GM10266 (cell line): ENCODE data around the gene SERPIND1.
"Not testable (repeated sequence)": the region's sequence is repeated elsewhere in the genome, so short reads cannot be mapped to it uniquely, and the experiment has no call there.

Experiments
- DNase-seq: peaks from one replicate; pipeline ENCODE4 v3.0.0; 2012; ENCODE audit errors: extremely low spot score
- TF ChIP-seq, protein P1 (sequence below): IDR thresholded peaks from 2 replicates; pipeline ENCODE4 v1.5.1; 2012; ENCODE audit warnings: mild to moderate bottlenecking, low read depth; ENCODE audit not compliant: control insufficient read depth, insufficient read depth; ENCODE audit errors: missing control alignments

The SERPIND1 gene

DNA sequence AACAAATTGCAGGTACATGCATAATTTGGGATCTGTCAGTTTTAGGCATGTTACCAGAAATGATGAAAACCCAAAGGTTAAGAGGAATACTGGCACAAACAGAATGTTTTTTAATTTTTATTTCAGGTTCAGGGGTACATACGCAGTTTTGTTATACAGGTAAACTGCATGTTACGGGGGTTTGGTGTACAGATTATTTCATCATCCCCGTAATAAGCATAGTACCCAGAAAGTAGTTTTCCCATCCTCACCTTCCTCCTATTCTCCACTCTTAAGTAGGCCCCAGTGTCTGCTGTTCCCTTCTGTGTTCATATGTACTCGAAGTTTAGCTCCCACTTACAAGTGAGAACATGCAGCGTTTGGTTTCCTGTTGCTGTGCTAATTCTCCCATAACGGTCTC, 51.7 kb downstream of the SERPIND1 start:
- TF ChIP-seq, protein P1, sequence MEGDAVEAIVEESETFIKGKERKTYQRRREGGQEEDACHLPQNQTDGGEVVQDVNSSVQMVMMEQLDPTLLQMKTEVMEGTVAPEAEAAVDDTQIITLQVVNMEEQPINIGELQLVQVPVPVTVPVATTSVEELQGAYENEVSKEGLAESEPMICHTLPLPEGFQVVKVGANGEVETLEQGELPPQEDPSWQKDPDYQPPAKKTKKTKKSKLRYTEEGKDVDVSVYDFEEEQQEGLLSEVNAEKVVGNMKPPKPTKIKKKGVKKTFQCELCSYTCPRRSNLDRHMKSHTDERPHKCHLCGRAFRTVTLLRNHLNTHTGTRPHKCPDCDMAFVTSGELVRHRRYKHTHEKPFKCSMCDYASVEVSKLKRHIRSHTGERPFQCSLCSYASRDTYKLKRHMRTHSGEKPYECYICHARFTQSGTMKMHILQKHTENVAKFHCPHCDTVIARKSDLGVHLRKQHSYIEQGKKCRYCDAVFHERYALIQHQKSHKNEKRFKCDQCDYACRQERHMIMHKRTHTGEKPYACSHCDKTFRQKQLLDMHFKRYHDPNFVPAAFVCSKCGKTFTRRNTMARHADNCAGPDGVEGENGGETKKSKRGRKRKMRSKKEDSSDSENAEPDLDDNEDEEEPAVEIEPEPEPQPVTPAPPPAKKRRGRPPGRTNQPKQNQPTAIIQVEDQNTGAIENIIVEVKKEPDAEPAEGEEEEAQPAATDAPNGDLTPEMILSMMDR = no peak
- DNase-seq = no peak

DNA sequence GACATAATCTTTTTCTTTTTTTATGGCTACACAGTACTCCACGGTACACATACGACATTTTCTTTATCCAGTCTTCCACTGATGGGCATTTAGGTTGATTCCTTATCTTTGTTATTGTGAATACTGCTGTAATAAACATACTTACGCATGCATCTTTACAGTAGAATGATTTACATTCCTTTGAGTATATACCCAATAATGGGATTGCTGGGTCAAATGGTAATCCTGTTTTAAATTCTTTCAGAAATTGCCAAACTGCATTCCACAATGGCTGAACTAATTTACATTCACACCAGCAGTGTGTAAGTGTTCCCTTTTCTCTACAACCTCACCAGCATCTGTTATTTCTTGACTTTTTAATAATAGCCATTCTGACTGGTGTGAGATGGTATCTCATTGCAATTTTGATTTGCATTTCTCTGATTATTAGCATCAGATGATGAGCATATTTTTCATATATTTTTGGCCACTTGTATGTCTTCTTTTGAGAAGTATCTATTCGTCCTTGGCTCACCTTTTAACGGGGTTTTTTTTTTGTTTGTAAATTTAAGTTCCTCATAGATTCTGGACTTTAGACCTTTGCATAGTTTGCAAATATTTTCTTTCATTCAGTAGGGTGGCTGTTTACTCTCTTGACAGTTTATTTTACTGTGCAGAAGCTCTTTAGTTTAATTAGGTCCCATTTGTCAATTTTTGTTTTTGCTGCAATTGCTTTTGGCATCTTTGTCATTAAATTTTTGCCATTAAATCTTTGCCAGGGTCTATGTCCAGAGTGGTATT, 52.6 kb downstream of the SERPIND1 start:
- not testable (repeated sequence) for DNase-seq

DNA sequence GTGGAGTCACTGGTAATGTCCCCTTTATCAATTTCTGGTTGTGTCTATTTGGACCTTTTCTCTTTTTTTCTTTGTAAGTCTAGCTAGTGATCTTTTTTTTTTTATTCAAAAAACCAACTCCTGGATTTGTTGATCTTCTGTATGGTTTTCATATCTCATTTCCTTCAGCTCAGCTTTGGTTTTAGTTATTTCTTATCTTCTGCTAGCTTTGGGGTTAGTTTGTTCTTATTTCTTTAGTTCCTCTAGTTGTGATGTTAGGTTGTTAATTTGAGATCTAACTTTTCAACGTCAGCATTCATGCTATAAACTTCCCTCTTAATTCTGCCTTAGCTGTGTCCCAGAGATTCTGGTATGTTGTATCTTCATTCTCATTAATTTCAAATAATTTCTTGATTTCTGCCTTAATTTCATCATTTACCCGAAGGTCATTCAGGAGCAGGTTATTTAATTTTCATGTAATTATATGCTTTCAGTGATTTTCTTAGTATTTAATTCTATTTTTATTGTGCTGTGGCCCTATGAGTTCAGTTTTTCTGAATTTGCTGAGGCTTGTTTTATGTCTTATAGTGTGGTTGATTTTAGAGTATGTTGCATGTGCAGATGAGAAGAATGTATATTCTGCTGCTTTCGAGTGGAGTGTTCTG, 55.7 kb downstream of the SERPIND1 start:
- TF ChIP-seq, protein P1 = no peak
- no peak for DNase-seq

DNA sequence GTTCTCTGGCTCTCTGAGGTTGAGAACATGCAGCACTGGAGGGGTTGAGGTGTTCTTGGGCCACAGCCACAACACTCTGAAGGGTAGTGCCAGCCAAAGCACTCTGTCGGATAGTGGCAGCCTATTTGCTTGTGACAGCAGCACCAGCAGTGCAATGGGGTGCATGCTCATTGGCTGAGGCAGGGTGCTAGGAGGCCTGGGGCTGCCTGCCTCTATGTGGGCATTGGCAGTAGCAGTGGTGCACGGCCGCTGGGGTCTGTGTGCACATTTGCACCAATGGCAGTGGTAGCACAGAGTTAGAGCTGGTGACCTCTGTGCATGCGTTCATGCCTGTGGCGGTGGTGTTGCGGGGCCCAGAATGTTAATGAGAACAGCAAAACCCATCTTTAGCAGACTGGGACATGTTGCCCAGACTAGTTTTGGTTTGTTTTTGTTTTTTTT, 59.3 kb downstream of the SERPIND1 start:
- DNase-seq = no peak
- TF ChIP-seq, protein P1 = no peak

DNA sequence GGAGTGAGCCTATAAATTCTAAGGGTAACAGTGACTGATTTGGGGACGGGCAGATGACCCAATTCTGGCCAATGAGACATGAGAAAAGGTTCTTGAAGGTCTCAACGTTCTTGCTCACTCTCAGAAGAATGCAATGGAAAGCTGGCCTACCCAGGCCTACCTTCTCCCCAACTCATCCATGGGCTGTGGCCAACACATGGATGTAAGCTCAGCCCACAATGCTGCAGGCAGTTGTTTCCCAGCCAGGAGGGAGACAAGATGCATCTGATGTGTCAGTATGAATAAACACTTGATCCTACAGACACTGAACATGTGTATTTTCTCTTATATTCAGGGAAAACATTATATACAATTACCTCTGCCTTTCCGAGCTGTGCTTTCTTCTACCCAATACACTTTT, 60.3 kb downstream of the SERPIND1 start:
- TF ChIP-seq, protein P1 = no peak
- DNase-seq = no peak

DNA sequence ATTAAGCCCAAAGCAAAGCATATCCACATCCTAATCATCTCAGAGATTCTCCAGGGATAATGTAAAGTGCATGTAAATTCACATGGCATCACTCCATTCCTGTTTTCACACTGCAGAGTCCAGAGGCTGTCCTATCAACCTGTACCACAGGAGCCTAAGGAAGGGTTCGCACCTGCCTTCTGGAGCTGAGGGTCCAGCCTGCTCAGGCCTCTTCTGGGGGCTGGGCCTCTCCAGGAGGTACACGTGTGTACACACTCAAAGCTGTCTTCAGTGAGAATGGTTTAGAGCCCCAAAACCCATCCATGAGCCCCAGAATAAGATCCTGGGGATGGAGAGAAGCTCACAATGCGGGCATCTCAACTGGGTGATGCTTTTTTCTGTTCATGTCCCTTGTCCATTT, 60.8 kb downstream of the SERPIND1 start:
- TF ChIP-seq, protein P1 = no peak
- no peak for DNase-seq
